Pons (tissue), 1 donor: ENCODE data around the gene MGMT.
A peak's percentile ranks its signal among the peaks of the same experiment; 100 is the strongest.

ENCODE experiments used
- DNase-seq: peaks from one replicate; pipeline ENCODE4 v3.0.0-alpha.2; 2016; ENCODE audit warnings: low spot score

Gene MGMT

DNA sequence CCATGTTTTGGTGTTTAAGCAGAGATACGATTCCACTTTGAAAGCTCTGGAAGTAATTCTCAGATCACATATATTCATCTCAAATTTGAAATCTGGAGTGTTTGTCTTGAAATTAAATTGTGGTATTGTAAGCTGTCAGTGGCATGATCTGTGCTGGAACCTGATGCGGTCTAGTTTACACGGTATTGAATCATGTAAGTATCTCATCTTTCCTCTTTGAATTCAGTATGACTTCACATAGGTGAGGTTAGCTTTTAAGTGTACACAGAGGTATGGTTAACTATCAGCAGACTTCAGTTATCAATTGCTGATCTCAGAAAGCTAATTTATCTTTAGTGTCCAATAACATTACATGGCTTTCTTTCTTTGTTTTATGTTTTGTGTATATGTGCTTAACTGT lies 155.2 kb downstream of the MGMT start:
- DNase-seq, result no peak

DNA sequence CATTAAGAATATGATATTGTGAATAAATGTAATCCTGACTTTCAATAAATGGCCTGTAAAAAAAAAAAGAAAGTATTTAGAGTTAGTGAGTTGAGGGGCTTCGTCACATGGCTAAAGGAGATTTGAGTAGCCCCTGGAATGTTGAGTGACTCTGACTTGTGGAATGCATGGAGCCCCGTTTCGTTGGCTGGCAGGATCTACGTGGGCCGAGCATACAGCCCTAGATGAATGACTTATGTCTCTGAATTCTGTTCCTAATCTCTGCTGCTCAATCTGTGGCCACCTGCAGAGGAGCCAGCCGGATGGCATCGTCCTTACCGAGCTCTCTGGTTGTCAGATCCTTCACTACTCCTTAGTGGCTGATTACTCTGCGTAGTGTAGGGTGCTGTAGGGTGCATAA lies 155.7 kb downstream of the MGMT start:
- no peak for DNase-seq

DNA sequence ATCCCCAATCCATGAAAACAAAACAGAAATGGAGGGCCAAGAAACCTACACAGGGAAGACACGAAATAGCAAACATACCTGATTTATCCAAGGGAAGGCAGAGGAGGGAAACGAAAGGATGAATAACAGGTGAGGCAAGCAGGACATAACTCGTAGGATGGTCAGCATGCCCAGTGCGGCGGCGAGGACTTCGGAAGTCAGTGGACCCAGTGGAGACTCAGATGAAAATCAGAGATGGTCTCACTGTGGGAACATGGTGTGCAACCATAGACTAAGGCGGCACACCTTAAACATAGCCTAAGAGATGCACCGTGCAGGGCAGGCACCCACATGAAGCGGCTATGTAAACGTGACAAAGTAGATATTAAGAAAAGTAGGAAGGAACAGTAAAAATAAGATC lies 157.5 kb downstream of the MGMT start:
- DNase-seq, result no peak

DNA sequence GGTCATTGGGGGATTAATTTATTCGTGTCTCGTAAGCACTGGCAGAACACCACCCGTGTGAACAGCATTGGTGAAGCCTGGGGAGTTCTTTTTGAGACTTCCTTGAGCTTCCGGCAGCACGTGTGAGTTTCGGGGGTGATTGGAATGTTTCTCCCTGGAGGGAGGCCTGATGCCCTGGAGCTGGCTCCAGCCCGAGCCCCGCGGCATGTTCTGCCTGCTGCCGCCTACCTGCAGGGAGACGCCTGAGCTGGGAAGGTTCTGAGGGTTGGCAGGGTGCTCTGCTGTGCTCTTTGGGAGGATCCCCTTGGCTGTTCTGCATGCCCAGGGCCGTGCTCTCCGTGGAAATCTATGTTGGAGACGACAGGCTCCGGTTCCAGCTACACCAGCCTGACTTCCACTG lies 159.3 kb downstream of the MGMT start:
- DNase-seq, result no peak

DNA sequence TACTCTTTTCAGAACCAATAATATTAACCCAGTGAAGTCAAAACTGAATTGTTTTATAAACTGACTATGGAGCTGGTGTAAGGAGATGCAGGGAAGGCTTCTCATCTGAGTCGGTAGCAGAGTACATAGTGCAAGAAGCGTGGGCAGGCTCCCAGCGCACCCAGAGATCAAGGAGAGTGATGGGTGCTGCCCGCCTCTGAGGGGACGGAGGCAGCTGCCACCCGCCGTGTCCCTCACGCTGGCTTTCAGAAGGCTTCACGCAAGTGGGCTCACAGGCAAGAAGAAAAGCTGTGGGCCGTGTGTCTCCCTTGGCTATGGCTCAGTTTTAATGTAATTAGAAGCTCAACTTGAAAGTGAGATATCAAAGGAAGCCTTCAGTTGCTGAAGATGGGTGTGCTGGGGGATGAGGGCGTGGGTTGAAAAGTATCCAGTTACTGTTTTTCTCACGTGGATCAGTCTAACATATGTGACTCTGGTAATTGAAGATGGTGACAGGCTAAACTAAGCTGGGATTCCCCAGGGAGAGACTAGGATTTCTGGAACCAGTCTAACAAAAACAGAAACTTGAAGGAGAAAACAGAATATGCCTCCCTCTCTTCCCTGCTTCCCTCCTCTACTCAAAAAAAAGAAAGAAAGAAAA lies 159.9 kb downstream of the MGMT start:
- DNase-seq, result no peak

DNA sequence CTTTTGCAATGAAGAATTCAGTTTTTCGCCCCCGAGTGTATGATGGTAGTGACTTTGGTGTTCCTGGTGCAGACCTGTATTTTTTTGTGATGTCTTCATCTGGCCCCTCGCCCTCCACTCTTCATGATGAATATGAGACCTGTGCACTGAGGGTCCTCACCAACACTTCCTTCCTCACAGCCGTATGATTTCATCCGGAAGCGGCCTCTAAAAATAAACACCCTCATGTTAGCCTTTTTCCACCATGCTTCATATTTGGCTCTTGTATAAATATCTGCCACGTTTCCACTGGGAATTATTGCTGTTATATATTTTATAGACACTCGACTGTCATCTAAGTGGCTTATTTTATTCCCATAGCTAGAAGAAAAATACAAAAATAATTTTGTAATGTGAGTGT lies 160.4 kb downstream of the MGMT start:
- DNase-seq, result no peak

DNA sequence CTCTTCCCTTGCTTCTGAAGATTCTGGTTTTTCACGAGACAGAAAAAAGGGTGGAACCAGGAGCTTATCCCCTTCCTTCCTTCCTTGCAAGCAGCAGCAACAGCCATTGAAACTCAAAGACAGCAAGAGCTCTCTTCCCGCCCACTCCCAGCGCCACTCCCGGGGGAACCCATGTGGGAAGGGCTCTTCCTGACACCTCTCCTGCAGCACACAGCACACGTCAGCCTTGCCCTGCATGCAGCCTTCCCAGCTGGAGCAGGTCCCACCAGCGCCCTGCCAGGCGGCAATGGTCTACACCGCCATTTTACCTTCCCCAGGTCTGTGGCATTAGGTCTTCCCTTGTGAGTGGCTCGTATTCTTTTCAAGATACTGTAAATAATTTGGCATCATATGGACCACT lies 161.8 kb downstream of the MGMT start:
- DNase-seq, result no peak

DNA sequence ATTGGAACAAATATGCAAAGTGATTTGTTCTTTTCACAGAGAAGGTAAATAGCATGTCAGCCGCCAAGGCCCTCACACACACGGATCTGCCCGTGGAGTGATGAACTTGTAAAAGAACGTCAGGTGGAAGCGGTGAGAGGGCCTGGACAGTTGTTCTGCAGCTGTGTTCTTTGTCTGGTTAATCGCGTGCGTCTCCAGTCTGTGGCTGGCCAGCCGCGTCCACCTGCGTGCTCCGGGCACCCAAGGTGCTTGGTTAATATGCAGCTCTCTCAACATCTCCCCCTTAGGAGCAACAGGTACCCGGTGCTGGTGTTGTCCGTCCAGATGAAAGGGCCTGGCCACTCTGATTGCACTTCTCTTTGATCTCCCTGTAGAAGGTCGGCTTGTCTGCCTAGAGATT lies 162.9 kb downstream of the MGMT start:
- DNase-seq, result no peak

DNA sequence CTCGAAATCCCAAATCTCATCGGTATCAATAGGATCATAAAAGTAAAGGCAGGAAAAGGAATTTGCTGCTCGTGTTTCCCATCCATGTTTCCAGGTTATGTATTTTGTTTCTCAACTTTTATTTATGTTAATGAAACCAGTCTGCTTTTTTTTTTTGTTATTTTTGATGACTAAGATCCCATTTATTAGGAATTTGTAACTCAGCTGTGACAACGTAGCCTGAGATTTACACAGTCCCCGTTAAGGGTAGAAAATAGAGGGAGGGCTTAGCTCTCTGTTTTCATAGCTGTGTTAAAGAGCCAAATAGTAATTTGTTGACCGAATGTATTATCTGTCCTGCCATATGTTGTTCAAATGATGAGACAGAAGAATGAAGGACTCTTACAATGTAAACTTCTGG lies 164.0 kb downstream of the MGMT start:
- DNase-seq, result no peak

DNA sequence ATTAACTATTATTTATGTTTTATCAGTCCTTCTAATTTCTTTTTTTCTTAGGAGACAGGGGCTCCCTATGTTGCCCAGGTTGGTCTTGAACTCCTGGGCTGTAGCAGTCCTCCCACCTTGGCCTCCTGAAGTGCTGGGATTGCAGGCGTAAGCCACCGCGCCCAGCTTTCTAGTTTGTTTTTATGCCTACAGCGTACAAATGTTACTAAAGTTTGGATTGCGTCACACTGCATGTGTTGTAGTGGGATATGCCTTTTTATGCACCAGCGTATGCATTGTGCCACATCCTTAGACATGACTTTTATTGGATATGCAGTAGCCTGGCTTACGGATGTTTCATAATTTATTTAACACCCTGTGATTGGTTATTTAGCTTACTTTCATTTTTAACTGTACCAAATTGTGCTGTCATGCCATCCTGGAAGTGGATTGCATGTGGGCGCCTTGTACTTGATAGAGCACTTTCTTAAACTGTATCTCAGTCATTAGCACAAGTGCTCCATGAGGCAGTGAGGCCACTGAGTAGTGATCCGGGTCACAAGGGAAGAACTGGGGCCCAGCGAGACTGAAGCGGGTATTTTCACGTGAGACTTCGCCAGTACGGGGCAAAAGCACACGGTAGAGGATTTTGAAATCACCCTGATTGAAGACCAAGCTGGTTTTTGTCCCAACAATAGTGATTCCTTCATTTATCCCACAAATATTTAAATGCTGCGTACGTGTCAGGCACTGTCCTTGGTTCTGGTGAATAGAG lies 165.0 kb downstream of the MGMT start:
- DNase-seq, result no peak

DNA sequence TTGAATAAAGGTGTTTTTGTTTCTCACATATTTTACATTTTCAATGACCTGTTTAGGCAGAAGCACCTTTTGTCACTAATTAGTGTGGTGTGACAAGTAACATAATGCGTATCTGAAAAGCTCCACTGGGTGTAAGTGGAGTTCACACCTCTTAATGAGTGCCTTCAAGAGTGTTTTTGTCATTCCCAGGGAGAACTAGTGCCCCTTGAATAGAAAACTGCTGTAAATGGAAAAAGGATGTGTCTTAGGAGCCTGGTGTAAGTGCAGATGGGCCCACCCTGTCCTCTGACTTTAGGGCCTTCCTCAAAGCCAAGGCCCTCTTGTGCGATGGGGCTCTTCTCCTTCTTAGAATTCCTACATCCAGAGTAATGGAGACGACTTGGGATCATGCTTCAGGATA lies 170.0 kb downstream of the MGMT start:
- no peak for DNase-seq

DNA sequence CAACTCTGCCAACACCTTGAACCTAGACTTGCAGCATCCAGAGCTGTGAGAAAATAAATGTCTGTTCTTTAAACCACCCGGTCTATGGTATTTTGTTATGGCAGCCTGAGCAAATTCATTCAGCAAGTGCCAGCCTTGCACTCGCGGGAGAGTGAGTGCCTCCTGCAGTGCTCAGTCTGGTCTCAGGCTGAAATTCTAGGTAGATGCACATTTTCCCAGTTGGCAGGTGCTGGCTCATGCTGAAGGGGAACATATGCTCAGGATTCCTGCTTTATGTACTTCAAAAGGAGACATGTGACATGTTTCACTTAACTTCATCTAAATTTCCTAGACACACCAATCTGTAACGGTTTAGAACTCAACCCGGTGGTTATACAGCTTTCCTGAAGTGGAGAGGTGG lies 170.8 kb downstream of the MGMT start:
- peak; percentile 4 for DNase-seq

DNA sequence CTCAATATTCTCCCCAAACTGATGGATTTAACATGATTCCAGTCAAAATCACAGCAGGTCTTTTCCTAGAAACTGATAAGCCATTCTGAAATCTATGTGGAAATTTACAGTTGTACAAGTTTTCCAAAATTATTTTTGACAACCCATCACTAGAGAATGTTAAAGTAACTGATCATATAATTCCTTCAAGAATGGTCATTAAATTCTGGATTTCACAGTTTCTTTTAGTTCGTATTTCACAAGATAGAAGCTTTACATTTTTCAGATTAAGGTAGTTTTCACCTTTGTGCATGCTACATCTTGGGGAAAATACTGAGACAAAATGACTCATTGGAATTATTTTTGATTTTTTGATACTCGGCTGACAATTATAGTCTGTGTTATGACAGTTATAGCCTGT lies 174.3 kb downstream of the MGMT start:
- DNase-seq, result no peak

DNA sequence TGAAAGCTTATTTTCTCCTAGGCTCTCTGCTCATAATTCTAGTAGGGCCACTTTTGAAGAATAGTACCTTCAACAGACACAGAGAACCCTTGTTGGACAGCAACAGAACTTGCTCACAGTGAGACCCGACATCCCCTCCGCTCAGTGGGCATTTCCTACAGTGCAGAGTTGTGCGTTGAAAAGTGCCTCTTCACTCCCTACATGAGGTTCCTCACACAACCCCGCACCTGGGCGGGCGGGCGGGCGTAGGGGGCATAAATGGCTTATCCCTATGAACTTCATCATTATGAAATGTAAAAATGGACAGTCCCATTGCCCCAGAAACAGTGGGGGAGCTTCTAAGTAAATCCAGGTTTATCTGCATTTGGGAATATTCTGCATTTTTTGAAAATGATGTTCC lies 174.9 kb downstream of the MGMT start:
- DNase-seq, result no peak

DNA sequence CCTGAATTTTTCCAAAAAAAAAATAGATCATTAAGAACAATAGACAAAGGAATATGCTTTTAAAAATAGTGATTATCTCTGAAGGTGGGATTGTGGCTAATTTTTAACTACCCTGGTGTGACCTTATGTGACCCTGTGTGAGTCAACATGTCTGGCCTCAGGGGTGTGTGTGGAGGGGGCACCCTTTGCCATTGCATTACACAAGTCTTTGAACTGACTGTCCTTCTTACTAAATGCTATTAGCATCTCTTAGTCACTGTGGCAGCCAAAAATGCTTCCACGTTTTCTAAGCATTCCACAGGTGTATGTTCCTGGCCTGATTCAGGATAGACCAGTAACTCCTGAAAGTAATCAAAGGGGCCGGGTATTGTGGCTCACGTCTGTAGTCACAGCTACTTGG lies 175.4 kb downstream of the MGMT start:
- DNase-seq, result no peak

DNA sequence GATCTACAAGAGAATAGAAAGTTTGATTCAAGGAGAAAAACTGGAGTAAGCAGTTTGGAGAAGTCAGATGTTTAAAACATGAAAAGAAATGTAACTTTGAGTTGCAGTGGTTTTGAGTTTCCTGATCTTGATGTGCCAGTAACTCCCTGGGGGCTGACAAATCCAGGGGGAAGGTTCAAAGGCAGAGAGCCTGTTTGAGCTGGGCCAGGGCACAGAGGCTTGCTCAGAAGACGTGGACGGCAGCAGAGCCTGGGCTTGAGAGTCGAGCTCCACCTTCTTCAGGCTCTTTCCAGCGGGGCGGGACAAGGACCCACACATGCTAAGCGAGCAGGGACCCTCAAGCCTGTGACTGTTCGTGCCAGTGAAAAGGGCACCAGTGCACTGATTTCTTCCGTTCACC lies 176.2 kb downstream of the MGMT start:
- no peak for DNase-seq

DNA sequence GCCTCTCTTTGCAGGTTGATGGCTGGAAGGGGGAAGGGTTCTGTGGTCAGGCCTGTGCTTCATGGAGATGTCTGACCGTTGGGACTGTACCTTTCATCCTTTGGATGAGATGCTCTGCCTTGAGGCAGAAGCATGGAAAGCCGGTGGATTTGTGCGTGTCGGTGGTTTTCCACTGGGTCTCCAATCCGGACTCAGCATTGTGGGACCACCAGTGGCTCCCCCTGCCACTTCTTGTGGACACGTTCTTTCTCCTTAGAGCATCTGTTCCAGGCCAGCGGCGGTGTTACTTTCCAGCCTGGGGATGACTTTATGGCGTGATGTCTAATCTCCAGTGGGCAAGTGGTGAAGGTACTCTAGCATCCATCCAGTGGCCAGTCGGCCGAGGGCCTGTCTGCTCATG lies 178.4 kb downstream of the MGMT start:
- no peak for DNase-seq

DNA sequence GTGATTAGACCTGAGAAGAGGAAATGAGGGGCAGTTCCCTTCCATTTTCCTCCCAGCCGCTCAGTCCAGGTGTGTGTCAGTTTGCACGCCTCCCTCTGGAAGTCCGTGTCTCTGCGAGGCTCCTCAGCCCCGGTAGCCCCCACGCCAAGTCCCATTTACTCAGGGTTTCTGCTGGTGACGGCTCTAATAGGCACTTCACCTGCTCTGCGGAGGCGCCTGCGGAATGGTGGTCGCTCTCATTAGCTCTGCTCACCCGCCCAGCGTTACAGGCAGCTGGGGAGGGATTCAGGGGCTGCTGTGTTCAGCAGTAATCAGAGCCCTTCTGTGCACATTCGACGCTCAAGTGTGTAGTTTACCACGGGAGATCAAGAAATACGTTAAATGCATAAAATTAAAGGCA lies 179.9 kb downstream of the MGMT start:
- no peak for DNase-seq

DNA sequence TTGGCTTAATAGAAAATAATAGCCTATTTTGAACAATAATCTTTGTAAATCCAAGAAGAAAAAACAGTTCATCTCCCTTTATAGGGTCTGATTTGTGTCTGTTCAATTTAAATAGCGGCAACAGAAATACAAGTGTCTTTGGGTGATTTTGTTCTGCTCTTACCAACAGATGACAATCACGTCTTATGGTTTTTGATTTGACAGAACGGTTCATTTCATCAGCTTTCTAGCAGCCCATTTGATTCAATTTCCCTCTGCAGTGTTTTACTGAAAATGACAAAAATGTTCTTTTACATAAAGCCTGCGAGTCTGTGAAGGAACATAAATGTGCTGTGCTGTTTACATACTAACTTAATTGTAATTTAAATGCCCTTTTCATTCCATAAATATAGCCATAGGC lies 180.5 kb downstream of the MGMT start:
- DNase-seq, result no peak

DNA sequence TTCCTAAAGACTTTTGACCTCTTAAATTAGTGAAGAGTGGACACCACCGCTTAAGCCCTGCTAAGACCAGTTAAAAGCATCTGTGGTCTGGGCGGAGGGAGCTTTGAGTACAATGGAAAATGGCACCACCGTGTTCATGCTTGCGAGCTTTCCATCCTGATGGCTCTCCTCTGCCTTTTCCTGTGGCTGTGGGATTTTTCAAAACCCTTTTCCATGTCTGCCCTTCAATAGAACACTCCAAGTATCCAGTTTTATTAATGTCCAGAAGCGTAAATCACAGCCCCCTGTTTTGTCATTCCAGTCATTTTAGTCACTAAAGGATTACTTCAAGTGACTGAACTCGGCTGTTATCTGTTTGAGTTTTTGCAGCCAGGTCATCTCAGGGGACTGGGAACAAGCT lies 181.8 kb downstream of the MGMT start:
- no peak for DNase-seq

DNA sequence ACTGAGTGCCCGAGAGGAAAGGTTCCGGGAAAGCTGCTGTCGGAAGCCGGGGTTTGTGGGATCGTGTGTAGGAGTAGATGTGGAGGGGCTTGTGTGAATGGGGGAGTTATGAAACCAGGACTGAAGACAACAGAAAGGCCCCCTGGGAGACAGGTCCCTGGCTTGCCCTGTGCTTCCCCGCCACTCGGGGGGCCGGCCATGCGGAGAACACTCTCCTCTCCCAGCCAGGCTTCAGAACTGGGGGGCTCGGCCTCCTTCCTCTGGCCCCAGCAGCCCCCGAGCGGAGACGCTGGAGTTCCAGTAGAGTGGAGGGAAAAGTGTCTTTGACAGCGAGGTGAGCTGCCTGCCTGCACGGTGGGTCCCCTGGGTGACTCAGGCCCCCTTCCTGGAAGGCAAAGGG lies 185.0 kb downstream of the MGMT start:
- no peak for DNase-seq

DNA sequence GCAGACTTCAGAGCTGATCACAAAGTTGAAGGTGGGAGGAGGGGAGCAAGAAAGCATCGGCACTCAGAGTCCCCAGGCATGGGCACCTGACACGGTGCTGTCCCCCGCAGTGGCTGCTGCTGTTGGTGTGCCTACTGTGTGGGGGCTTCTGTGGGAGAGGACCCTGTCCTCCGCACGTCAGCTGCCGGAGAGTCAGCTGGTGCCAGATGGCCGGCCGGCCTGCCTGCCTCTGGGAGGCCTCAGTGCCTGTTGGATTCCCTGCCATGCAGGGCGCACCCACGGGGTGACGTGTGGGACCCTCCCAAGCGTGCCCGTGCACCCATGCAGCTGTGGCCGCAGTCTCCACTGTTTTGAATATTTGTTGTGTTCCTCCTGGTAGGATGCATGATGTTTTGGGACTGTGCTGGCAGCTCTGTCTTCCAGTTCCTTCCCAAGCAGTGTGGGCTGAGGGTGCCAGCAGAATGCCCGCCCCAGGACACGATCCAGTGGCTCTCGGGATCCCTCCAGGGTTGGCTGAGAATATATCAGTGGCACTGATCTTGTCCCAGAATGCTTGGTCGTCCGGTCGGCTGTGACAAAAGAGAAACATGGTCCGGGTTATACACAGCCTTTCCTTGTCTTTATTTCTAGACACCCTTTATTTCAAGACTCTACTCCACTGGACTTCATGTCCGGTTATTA lies 185.6 kb downstream of the MGMT start:
- no peak for DNase-seq

DNA sequence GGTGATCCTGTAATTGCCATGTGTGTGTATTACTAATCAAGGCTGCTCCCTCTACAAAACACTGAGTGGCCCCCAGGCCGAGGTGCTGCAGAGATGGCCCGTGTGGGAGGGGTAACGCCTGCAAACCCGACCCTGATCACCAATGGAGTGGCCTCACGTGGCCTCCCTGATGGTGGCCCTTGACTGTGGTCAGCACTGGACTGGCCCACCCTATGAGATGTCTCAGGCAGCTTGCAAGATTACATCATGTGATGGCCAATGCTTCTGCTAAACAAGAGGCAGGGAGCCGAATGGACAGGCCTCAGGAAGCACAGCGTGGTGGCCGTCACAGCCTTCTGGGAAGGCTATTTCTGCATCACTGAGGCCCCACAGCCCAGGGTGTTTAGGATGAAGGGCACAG lies 186.4 kb downstream of the MGMT start:
- DNase-seq, result no peak

DNA sequence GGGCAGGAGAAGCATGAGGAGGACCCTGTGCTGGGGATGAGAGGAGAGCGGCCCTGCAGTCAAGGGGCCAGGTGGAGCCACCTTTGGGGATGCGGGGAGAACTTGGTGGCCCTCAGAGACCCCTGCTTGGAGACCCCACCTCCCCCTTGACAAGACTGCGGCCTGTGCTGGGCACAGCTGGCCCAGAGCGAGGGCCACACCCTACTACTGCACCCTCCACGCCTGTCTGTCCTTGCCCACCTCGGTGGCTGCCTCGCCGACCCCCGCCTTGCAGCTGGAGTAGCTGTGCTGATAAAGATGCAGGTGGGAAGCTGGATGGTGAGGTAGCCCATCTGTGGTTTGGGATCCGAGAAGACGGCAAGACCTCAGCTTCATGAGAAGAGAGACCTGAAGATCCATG lies 186.8 kb downstream of the MGMT start:
- no peak for DNase-seq
